GM21786 (cell line): ENCODE results near the gene RPS8.
"Not testable (repeated sequence)": the region's sequence is repeated elsewhere in the genome, so short reads cannot be mapped to it uniquely, and the experiment has no call there.

Experiments used
- ATAC-seq: cut with Tn5 transposase; IDR thresholded peaks from one replicate; pipeline ENCODE4 v1.9.1; 2021; ENCODE audit not compliant: unreplicated experiment

RPS8 gene

GRCh38 chr1:44780583-44781121, 5.3 kb downstream of the RPS8 start:
- no peak for ATAC-seq

GRCh38 chr1:44783697-44784093, 8.4 kb downstream of the RPS8 start:
- no peak for ATAC-seq

GRCh38 chr1:44784094-44785028, 9.0 kb downstream of the RPS8 start:
- ATAC-seq: no peak

GRCh38 chr1:44785029-44785380, 9.7 kb downstream of the RPS8 start:
- no peak for ATAC-seq

GRCh38 chr1:44785501-44786137, 10.3 kb downstream of the RPS8 start:
- ATAC-seq: no peak

GRCh38 chr1:44786138-44786840, 10.9 kb downstream of the RPS8 start:
- no peak for ATAC-seq

GRCh38 chr1:44786841-44787426, 11.6 kb downstream of the RPS8 start:
- no peak for ATAC-seq

- ATAC-seq: no peak
Observed at GRCh38 chr1:44787506-44787905, 12.2 kb downstream of the RPS8 start.

- no peak for ATAC-seq
Observed at GRCh38 chr1:44788120-44788860, 12.9 kb downstream of the RPS8 start, which contains the start of gene BEST4. BEST4 (minus strand) TSS chr1:44788170; CDS start chr1:44787705, 465 bp downstream.

GRCh38 chr1:44790968-44791801, 15.8 kb downstream of the RPS8 start:
- ATAC-seq: no peak

- ATAC-seq: no peak
Observed at GRCh38 chr1:44792736-44793502, 17.6 kb downstream of the RPS8 start.

GRCh38 chr1:44797886-44798285, 22.5 kb downstream of the RPS8 start:
- not testable (repeated sequence) for ATAC-seq

GRCh38 chr1:44798481-44799365, 23.4 kb downstream of the RPS8 start:
- no peak for ATAC-seq

GRCh38 chr1:44799770-44800584, 24.6 kb downstream of the RPS8 start, which contains the start of gene PLK3:
PLK3 (plus strand) TSS chr1:44800377; CDS start chr1:44800464, 87 bp downstream.
- peak; percentile 79 for ATAC-seq

GRCh38 chr1:44801491-44802305, 26.4 kb downstream of the RPS8 start:
- no peak for ATAC-seq
